Stimulated activated CD8-positive, alpha-beta memory T cell treated with anti-CD3 and anti-CD28 coated beads, Interleukin-4, amount 100 ng/mL, for 4 hours (primary cell): ENCODE measurements around the gene PPIB.
"Not testable (repeated sequence)": the region's sequence is repeated elsewhere in the genome, so short reads cannot be mapped to it uniquely, and the experiment has no call there.

Experiments
- DNase-seq, 2 donors: peaks; one replicate each; pipeline ENCODE4 v3.0.0-alpha.2; 2020; ENCODE audit warnings: low read depth in 2 of 2, low spot score in 1 of 2

Gene PPIB

GRCh38 chr15:64110950-64111678, 51.7 kb downstream of the PPIB start:
- DNase-seq: no peak

GRCh38 chr15:64110108-64110701, 52.6 kb downstream of the PPIB start:
- not testable (repeated sequence) for DNase-seq

DNA sequence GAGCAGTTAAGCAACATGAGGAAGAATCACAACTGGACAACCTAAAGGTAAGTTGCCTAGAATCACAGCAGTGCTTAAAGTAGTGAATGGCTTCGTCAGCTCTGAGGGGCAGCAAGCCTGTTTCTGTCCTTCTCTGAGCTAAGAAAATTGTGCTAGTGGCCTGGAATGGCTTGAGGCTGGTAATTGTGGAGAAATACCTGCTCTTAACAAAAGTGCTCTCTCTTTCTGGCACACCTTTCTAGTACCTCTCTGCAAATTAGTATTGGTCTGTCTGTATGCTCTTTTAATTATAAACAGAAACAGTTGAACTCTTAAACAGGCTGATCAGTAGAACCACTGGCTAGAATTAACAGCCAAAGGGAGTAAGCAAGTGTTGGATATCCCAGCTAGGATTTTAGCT, 55.5 kb downstream of the PPIB start:
- no peak for DNase-seq
